Heart left ventricle (tissue), 16 donors: Measurements from ENCODE around the gene ATP9A. TPM values are rescaled to one million over a fixed set of nuclear protein-coding genes. Genes with fewer than 3 reads are reported as not detected.

ENCODE experiments used
- ATAC-seq, 4 donors: fragments of 200-7000 bp; cut with Tn5 transposase; one replicate each; pipeline ENCODE4 v1.9.1; 2020 to 2022; ENCODE audit warnings: moderate library complexity in 4 of 4, mild to moderate bottlenecking in 3 of 4, moderate number of reproducible peaks in 1 of 4
- DNase-seq, 5 donors: peaks; one replicate each; pipeline ENCODE4 v3.0.0-alpha.2; 2020
- H3K27ac ChIP-seq, 12 donors: fragments of 200-600 bp; sonication (generic) in 4 of 12; one replicate each; pipeline versions ENCODE4 v1.5.0 to v1.8.0; 2016 to 2022; ENCODE audit warnings: mild to moderate bottlenecking in 2 of 12
- H3K27me3 ChIP-seq, 9 donors: fragments of 200-600 bp; sonication (generic) in 2 of 9; one replicate each; pipeline versions ENCODE4 v1.5.1 to v1.8.0; 2016 to 2022; ENCODE audit warnings: mild to moderate bottlenecking in 3 of 9
- H3K36me3 ChIP-seq, 9 donors: fragments of 200-600 bp; sonication (generic) in 2 of 9; one replicate each; pipeline versions ENCODE4 v1.5.0 to v1.8.0; 2018 to 2022; ENCODE audit warnings: mild to moderate bottlenecking in 2 of 9
- H3K4me1 ChIP-seq, 12 donors: fragments of 200-600 bp; sonication (generic) in 4 of 12; one replicate each; pipeline versions ENCODE4 v1.5.0 to v1.8.0; 2016 to 2022; ENCODE audit warnings: mild to moderate bottlenecking in 3 of 12
- H3K4me3 ChIP-seq, 12 donors: fragments of 200-600 bp; sonication (generic) in 4 of 12; one replicate each; pipeline versions ENCODE4 v1.5.0 to v1.8.0; 2017 to 2022; ENCODE audit warnings: mild to moderate bottlenecking in 9 of 12, moderate library complexity in 4 of 12
- H3K9me3 ChIP-seq, 12 donors: fragments of 200-600 bp; sonication (generic) in 4 of 12; one replicate each; pipeline versions ENCODE4 v1.5.0 to v1.8.0; 2016 to 2022; ENCODE audit warnings: mild to moderate bottlenecking in 1 of 12
- POLR2A ChIP-seq, 2 donors: fragments of 450-650 bp; IDR thresholded peaks; one replicate each; pipeline ENCODE4 v1.6.1; 2017; ENCODE audit warnings: antibody characterized with exemption in 2 of 2, mild to moderate bottlenecking in 2 of 2, moderate library complexity in 2 of 2
- WGBS, 4 donors: extraction: QIAGEN DNeasy Blood & Tissue Kit in 2 of 4; methylation state at CpG; one replicate each; pipeline versions ENCODE4 v1.1.5 to v1.1.7; 2013 to 2018; 5-methylcytosine and 5-hydroxymethylcytosine counted together
- intact Hi-C, 10 donors: fragments of 100-400 bp; cut with DNase I; formaldehyde crosslinking; loops; one replicate each; pipeline versions ENCODE4 v1.11.1 to v1.14.2; 2022
- polyA plus RNA-seq, 2 donors: library from polyadenylated mRNA; stranded (reverse); fragments of 200-250 nt; gene quantifications; one replicate each; pipeline ENCODE4 v1.2.3, GENCODE V29; 2013
- total RNA-seq, 9 donors: library from RNA; depleted of rRNA in 2 of 9; stranded (reverse); fragments of >200 nt in 2 of 9; fragmentation: NEBNext Ultra II Directional in 3 of 9; extraction: Animal tissue kit (Norgen Biotek cat#: 25700) in 3 of 9; gene quantifications; one replicate each; pipeline versions ENCODE4 v1.1.0 to v1.2.4, GENCODE V29; 2016 to 2023
- TF ChIP-seq, protein P1 (sequence below), 12 donors: fragments of 200-600 bp; sonication (generic) in 4 of 12; IDR thresholded peaks; one replicate each; pipeline versions ENCODE4 v1.5.0 to v1.8.0; 2018 to 2022; ENCODE audit warnings: antibody characterized with exemption in 12 of 12, mild to moderate bottlenecking in 5 of 12
- donor health status: ischemic (EF 13 %, LVEDD 7.1; RV severe dilation, severe dysfunction).
- donor health status: healthy with polysubstance abuse.
- donor health status: DM: no; HTN: yes; CAD: no.
- donor health status: DM: no; HTN: no; CAD: no.
- donor health status: ischemic (EF 25% LVEDD 6.9; RV normal size, moderate dysfunction).
- donor health status: ischemic (EF 25% LVEDD 5.7; RV mildly dilated, moderate dysfunction).
- donor health status: healthy.
- donor health status: DM: yes; HTN: yes; CAD: no.
- donor health status: ischemic (EF 35%, LVEDD 5.7; RV mildly dilated, moderate dysfunction).
- donor health status: nonischemic (EF 11% LVEDD 7.7; RV severe dilation, severe dysfunction).
- donor health status: DM: yes; HTN: yes; CAD: no.
- donor health status: PGD.
- donor health status: ischemic (EF 29% LVEDD 5.4; RV normal size, mild dysfunction).
- donor health status: nonischemic (EF 23%, LVEDD 6.1; RV moderate dilation, normal function).

The ATP9A gene
- total and polyA plus RNA-seq, 11 donors, result 4.4 to 36.4 (median 27.6) TPM

DNA sequence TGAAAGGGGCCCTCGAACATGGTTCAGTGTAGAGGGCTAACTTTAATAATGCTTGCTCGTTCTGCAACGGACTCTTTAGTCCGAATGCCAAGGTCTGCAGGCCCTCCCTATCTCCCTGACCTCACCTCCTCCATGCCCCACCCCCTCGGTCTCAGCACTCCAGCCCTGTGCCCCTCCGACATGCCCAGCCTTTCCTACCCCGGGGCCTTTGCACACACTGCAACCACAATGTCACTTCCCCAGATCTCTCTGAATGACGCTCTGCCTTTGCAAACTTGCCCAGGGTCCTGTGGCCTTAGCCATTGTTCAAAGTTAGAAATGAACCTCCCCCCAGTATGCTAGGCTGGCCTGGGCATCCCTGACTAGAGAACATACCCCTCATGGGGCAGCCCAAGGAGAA lies 175.6 kb downstream of the ATP9A start:
- WGBS, 4 donors, result 88 to 97% (median 95%) methylated on average over 8 of the region's 8 CpGs
- TF ChIP-seq, protein P1, sequence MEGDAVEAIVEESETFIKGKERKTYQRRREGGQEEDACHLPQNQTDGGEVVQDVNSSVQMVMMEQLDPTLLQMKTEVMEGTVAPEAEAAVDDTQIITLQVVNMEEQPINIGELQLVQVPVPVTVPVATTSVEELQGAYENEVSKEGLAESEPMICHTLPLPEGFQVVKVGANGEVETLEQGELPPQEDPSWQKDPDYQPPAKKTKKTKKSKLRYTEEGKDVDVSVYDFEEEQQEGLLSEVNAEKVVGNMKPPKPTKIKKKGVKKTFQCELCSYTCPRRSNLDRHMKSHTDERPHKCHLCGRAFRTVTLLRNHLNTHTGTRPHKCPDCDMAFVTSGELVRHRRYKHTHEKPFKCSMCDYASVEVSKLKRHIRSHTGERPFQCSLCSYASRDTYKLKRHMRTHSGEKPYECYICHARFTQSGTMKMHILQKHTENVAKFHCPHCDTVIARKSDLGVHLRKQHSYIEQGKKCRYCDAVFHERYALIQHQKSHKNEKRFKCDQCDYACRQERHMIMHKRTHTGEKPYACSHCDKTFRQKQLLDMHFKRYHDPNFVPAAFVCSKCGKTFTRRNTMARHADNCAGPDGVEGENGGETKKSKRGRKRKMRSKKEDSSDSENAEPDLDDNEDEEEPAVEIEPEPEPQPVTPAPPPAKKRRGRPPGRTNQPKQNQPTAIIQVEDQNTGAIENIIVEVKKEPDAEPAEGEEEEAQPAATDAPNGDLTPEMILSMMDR (IDR thresholded peaks at IDR 0.05), result no peak
- TF ChIP-seq POLR2A (IDR thresholded peaks at IDR 0.05), result no peak

DNA sequence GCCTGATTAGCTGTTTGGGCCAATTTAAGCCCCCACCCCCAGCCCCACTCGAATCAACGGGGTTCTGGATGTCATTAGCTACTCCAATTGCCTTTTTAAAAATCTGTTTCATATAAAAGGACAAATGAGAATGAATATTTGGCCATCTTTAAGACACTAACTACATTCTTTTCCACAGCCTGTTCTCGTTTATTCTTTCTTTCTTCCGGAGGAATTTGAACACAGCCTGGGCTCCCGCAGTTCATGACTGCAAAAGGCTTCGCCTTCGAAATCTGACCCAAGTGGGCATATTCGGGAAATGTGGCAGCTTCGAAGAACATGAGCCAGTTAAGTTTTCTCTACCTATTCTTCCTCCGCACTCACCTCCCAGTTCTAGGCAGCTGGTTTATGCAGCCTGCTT lies 176.3 kb downstream of the ATP9A start:
- H3K27me3 ChIP-seq, result no peaks in the 10 kb centered on the region
- no peak overlapping the region for H3K4me3 ChIP-seq
- ATAC-seq (no peak), DNase-seq (no peak)
- no peaks in the 10 kb centered on the region for H3K36me3 ChIP-seq
- no peaks in the 10 kb centered on the region for H3K9me3 ChIP-seq
- intact Hi-C loops, result loop anchor here in 7 of 10 donors (5.0 to 10.0 kb wide), 3 partner anchors 47 to 607 kb away; partner anchors contain the start of gene NFATC2 (in 1 of the 7)
- WGBS, 4 donors, result 88 to 95% (median 93%) methylated on average over 10 of the region's 10 CpGs
- H3K4me1 ChIP-seq, result peaks cover 0 to 14% (median 4%) of the 10 kb centered on the region in 12 donors
- H3K27ac ChIP-seq, result no peak overlapping the region
- TF ChIP-seq, protein P1 (IDR thresholded peaks at IDR 0.05), result no peak
- no peak for TF ChIP-seq POLR2A (IDR thresholded peaks at IDR 0.05)

More for the DNA sequence above, 175.6 kb downstream of the ATP9A start:
- no peak overlapping the region for H3K4me3 ChIP-seq
- no peaks in the 10 kb centered on the region for H3K36me3 ChIP-seq
- DNase-seq, result no peak
- no peaks in the 10 kb centered on the region for H3K27me3 ChIP-seq
- H3K9me3 ChIP-seq, result no peaks in the 10 kb centered on the region
- H3K4me1 ChIP-seq, result peaks cover 0 to 14% (median 4%) of the 10 kb centered on the region in 12 donors
- intact Hi-C loops, result loop anchor here in 7 of 10 donors (5.0 to 10.0 kb wide), 3 partner anchors 48 to 608 kb away; partner anchors contain the start of gene NFATC2 (in 1 of the 7)
- no peak for ATAC-seq
- H3K27ac ChIP-seq, result no peak overlapping the region

DNA sequence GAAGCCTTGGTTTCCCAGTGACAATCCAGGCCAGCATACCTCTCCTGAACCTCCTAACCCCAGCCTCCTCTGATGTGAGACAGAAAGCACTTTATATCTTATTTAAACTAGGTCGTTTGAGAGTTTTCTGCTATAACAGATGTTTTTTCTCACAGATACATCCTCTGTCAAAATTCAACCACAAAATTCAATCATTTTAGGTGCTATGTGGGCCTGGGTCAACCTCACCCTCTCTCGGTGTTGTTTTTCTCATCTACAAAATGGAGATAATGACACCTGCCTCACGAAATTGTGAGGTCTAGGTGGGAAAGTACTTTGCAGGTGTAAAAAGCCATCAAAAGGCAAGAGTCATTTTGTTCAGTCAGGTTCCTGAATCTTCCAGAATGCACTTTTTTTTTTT lies 179.4 kb downstream of the ATP9A start:
- Histone ChIP-seq H3K4me3 (no peak overlapping the region), H3K9me3 (no peaks in the 10 kb centered on the region), H3K27ac (no peak overlapping the region), H3K36me3 (no peaks in the 10 kb centered on the region), H3K4me1 (no peaks in the 10 kb centered on the region), H3K27me3 (no peaks in the 10 kb centered on the region)
- no peak for TF ChIP-seq POLR2A (IDR thresholded peaks at IDR 0.05)
- TF ChIP-seq, protein P1 (IDR thresholded peaks at IDR 0.05), result no peak
- intact Hi-C loops, result loop anchor here in 1 of 10 donors (10.0 kb wide), 1 partner anchor 94 kb away; no protein-coding TSS in a partner anchor
- DNase-seq, result no peak
- 61 to 77% (median 75%) methylated on average over 3 of the region's 3 CpGs for WGBS, 4 donors
- no peak for ATAC-seq

DNA sequence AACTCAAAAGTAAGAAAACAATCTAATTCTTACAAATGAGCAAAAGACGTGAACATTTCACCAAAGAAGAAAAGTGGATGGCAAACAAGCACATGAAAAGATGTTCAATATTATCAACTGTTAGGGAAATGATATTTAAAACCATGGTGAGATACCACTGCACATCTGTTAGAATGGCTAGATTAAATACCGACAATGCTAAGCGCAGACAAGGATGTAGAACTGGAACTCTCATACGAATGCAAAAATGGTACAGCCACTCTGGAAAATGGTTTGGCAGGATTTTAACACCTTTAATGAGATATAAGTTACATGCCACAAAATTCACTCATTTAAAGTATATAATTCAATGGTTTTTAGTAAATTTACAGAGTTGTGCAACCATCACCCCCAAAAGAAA lies 181.0 kb downstream of the ATP9A start:
- intact Hi-C loops, result loop anchor here in 1 of 10 donors (10.0 kb wide), 1 partner anchor 92 kb away; no protein-coding TSS in a partner anchor
- TF ChIP-seq POLR2A (IDR thresholded peaks at IDR 0.05), result no peak
- TF ChIP-seq, protein P1 (IDR thresholded peaks at IDR 0.05), result no peak
- 94 to 97% (median 95%) methylated on average over 4 of the region's 4 CpGs for WGBS, 4 donors

More for the DNA sequence above, 181.0 kb downstream of the ATP9A start:
- Histone ChIP-seq H3K27me3 (no peaks in the 10 kb centered on the region), H3K4me1 (no peaks in the 10 kb centered on the region), H3K36me3 (no peaks in the 10 kb centered on the region), H3K27ac (no peak overlapping the region), H3K4me3 (no peak overlapping the region), H3K9me3 (no peaks in the 10 kb centered on the region)
- DNase-seq (no peak), ATAC-seq (no peak)
